GM12878 (cell line): ENCODE measurements around the gene ZNF366. TPM values are rescaled to one million over a fixed set of nuclear protein-coding genes. Genes with fewer than 3 reads are reported as not detected.

ENCODE experiments used
- ATAC-seq: fragments of 200-7000 bp; cut with Tn5 transposase; 3 replicates; pipeline ENCODE4 v1.9.1; 2020; ENCODE audit warnings: mild to moderate bottlenecking, moderate library complexity
- BruUV-seq: library from RNA; stranded (reverse); fragments of 400-500 nt; replicated peaks from 2 replicates; lab custom pipeline; 2021; lab: Mats Ljungman, UMichigan
- CTCF ChIA-PET: fragments of 300-600 bp; sonication (Branson Sonifier 250); formaldehyde crosslinking; extraction: SDS; loops from one replicate; lab custom pipeline; 2021; ENCODE audit warnings: inconsistent platforms; lab: Yijun Ruan, JAX
- POLR2A ChIA-PET: fragments of 350-600 bp; formaldehyde crosslinking; extraction: SDS; loops from one replicate; lab custom pipeline; 2021; ENCODE audit warnings: inconsistent platforms; lab: Charles Lee
- RAD21 ChIA-PET: fragments of 300-600 bp; sonication (Branson Sonifier 250); formaldehyde crosslinking; loops from one replicate; lab custom pipeline; 2023; ENCODE audit warnings: antibody characterized with exemption; ENCODE audit not compliant: unreplicated experiment; lab: Charles Lee
- SMC1A ChIA-PET: fragments of 300-600 bp; sonication (Branson Sonifier 250); formaldehyde crosslinking; loops from one replicate; lab custom pipeline; 2023; ENCODE audit not compliant: unreplicated experiment, uncharacterized antibody; lab: Charles Lee
- DNase-seq: peaks from one replicate; pipeline ENCODE4 v3.0.0-alpha.2; 2011; ENCODE audit warnings: low read depth, low spot score
- FAIRE-seq: peaks from 3 replicates; lab custom pipeline; 2011; peaks lifted over from hg19 to GRCh38; lab: Jason Lieb, UNC
- H2AFZ ChIP-seq: 2 replicates; pipeline ENCODE4 v1.6.0; 2011; ENCODE audit warnings: low read depth, low read length, control low read depth; ENCODE audit not compliant: control insufficient read depth
- H3K27ac ChIP-seq: 2 replicates; pipeline ENCODE4 v1.5.1; 2011; ENCODE audit warnings: control low read depth; ENCODE audit not compliant: control insufficient read depth, insufficient read depth
- H3K27me3 ChIP-seq, 2 experiments: replicated peaks in 1 of 2; 2 replicates each; pipeline versions ENCODE4 v1.6.0 to v1.6.1; 2011; ENCODE audit warnings: low read length in 1 of 2; ENCODE audit not compliant: control insufficient read depth in 2 of 2, insufficient read depth in 2 of 2
- H3K36me3 ChIP-seq, 2 experiments: 2 replicates each; pipeline ENCODE4 v1.5.1; 2011; ENCODE audit warnings: low read length in 1 of 2; ENCODE audit not compliant: control insufficient read depth in 2 of 2, insufficient read depth in 2 of 2
- H3K4me1 ChIP-seq: 2 replicates; pipeline ENCODE4 v1.6.1; 2011; ENCODE audit warnings: mild to moderate bottlenecking, low read length, moderate library complexity, mixed read lengths; ENCODE audit not compliant: control insufficient read depth, insufficient read depth
- H3K4me2 ChIP-seq: 2 replicates; pipeline ENCODE4 v1.6.0; 2011; ENCODE audit warnings: control low read depth; ENCODE audit not compliant: control insufficient read depth, insufficient read depth
- H3K4me3 ChIP-seq: fragments of 200-600 bp; sonication (generic); 2 replicates; pipeline ENCODE4 v1.5.1; 2016
- H3K79me2 ChIP-seq: 2 replicates; pipeline ENCODE4 v1.6.0; 2011; ENCODE audit warnings: low read length; ENCODE audit not compliant: control insufficient read depth, insufficient read depth
- H3K9ac ChIP-seq: 2 replicates; pipeline ENCODE4 v1.8.0; 2011; ENCODE audit warnings: low read length, control low read depth, mixed read lengths; ENCODE audit not compliant: control insufficient read depth, insufficient read depth
- H3K9me3 ChIP-seq: replicated peaks from 3 replicates; pipeline ENCODE4 v1.5.1; 2011; ENCODE audit warnings: mild to moderate bottlenecking, low read length; ENCODE audit not compliant: control insufficient read depth, insufficient read depth
- H4K20me1 ChIP-seq: 2 replicates; pipeline ENCODE4 v1.6.0; 2011; ENCODE audit not compliant: control insufficient read depth, insufficient read depth
- MEF2A ChIP-seq: IDR thresholded peaks from 2 replicates; pipeline ENCODE4 v1.6.1; 2011; ENCODE audit warnings: low read depth, mild to moderate bottlenecking, low read length, moderate library complexity; ENCODE audit not compliant: insufficient read depth
- NR2C1 ChIP-seq: fragments of 450-650 bp; IDR thresholded peaks from 2 replicates; pipeline ENCODE4 v1.6.1; 2017; ENCODE audit warnings: antibody characterized with exemption, mild to moderate bottlenecking, moderate library complexity
- RBBP5 ChIP-seq: fragments of 200-600 bp; sonication (generic); conservative IDR thresholded peaks from 2 replicates; pipeline ENCODE4 v1.6.1; 2016
- STAT1 ChIP-seq: fragments of 450-650 bp; conservative IDR thresholded peaks from 2 replicates; pipeline ENCODE4 v1.6.1; 2014; ENCODE audit warnings: antibody characterized with exemption, mild to moderate bottlenecking
- TBL1XR1 ChIP-seq: IDR thresholded peaks from 2 replicates; pipeline ENCODE4 v1.6.1; 2012; ENCODE audit warnings: low read depth, low read length, improper control_type of control experiment
- ZNF384 ChIP-seq: IDR thresholded peaks from 2 replicates; pipeline ENCODE4 v1.6.1; 2012; ENCODE audit warnings: low read depth, mild to moderate bottlenecking, low read length, improper control_type of control experiment, borderline replicate concordance
- WGBS: methylation state at CpG from one replicate; pipeline ENCODE4 v1.1.6; 2016; ENCODE audit warnings: low lambda C conversion rate; ENCODE audit not compliant: insufficient replicate concordance, insufficient coverage; ENCODE audit errors: missing lambda C conversion rate; 5-methylcytosine and 5-hydroxymethylcytosine counted together
- in situ Hi-C: fragments of 300-500 bp; cut with MboI; formaldehyde crosslinking; loops from 9 replicates; pipeline ENCODE4 v1.14.3; 2018; ENCODE audit warnings: mixed read lengths
- intact Hi-C: fragments of 100-400 bp; cut with micrococcal nuclease; formaldehyde crosslinking; loops from one replicate; pipeline ENCODE4 v1.14.2; 2022; ENCODE audit not compliant: unreplicated experiment
- polyA plus RNA-seq, 11 experiments: library from polyadenylated mRNA; depleted of rRNA in 4 of 11; unstranded in 6 of 11; stranded (reverse) in 5 of 11; fragments of >200 nt; fragmentation: Nextera tagmentation in 4 of 11; fragmentation: Illumina TruSeq in 1 of 11; extraction: Ambion mirVana in 4 of 11; extraction: Trizol in 1 of 11; gene quantifications; 1 replicate in 1 of 11; 2 replicates in 10 of 11; pipeline versions ENCODE4 v1.2.1 to v1.2.3, GENCODE V29; 2011 to 2016; ENCODE audit warnings: inconsistent platforms in 2 of 11, missing spikeins in 2 of 11, low read depth in 1 of 11
- total RNA-seq, 4 experiments: library from RNA; depleted of rRNA in 3 of 4; stranded (reverse); fragments of >200 nt in 3 of 4; fragmentation: Illumina TruSeq in 1 of 4; extraction: Trizol in 1 of 4; gene quantifications; 2 replicates each; pipeline versions ENCODE4 v1.2.1 to v1.2.3, GENCODE V29; 2013 to 2021

ZNF366 gene
- total and polyA plus RNA-seq, 10 of the 15 experiments (the other 5 are each of a cell fraction or from before 2014, with no cell fraction given) = 0.01 to 0.18 (median 0.04) TPM; not detected in 6

GRCh38 chr5:72465066-72465465 is 42.1 kb downstream of the ZNF366 start:
- Histone ChIP-seq H3K27me3 (no peaks in the 10 kb centered on the region), H3K4me3 (peak overlapping the region; percentile 38), H3K9me3 (no peaks in the 10 kb centered on the region), H3K9ac (peak overlapping the region; percentile 61), H3K79me2 (no peaks in the 10 kb centered on the region), H3K36me3 (no peaks in the 10 kb centered on the region; a peak in 1 of 4 replicates), H3K27ac (peak overlapping the region; percentile 98), H3K4me2 (peak overlapping the region; percentile 87), H4K20me1 (no peaks in the 10 kb centered on the region), H3K4me1 (peaks cover 41% of the 10 kb centered on the region), H2AFZ (peak overlapping the region; percentile 3; the same call in 1 of the 2 replicates)
- ChIA-PET CTCF (interaction anchor here (0.6 to 5.3 kb wide), 6 partner anchors 8 to 59 kb away, joined by 3 to 24 read pairs (median 3); no protein-coding TSS in a partner anchor), SMC1A (interaction anchor here (0.7 to 8.3 kb wide), 12 partner anchors 11 to 464 kb away, joined by 3 to 141 read pairs (median 9); partner anchors contain the start of gene ZNF366), POLR2A (interaction anchor here (1.1 to 5.6 kb wide), 4 partner anchors 11 to 43 kb away, joined by 3 to 36 read pairs (median 16); no protein-coding TSS in a partner anchor), RAD21 (interaction anchor here (0.7 to 6.9 kb wide), 13 partner anchors 9 to 99 kb away, joined by 3 to 38 read pairs (median 6); partner anchors contain the start of gene ZNF366)
- ATAC-seq = peak; percentile 44
- TF ChIP-seq MEF2A (0 out of 2 replicates have a peak, but pooled peaks have one; percentile 39), STAT1 (no peak)
- intact Hi-C loops = loop anchor here (1.0 to 5.0 kb wide), 7 partner anchors 9 to 119 kb away; partner anchors contain the start of gene ZNF366
- no peak for FAIRE-seq
- BruUV-seq = no TSS peak
- WGBS = 3% methylated on average over 2 of the region's 2 CpGs
- in situ Hi-C loops = no loop called here
- peak; percentile 47 for DNase-seq

DNA sequence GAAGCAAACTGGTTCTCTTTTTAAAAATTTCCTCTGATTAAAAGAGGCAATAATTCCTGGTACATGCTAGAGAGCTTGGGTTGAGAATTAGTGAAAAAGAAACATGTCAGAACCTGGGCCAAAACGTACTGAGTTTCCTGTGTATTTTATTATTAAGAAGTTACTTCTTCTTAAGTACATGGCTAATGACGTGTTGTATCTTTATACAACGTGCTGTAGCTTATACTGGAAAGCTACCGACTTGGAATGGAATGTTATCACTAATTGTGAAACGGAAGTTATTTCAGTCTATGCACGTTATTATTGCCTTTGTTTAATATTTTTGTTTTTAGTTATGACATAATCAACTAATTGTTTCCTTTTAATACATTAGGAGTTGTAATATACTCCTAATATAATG is 43.1 kb downstream of the ZNF366 start:
- CTCF ChIA-PET = interaction anchor here (1.2 to 3.5 kb wide), 8 partner anchors 8 to 147 kb away, joined by 3 to 15 read pairs (median 6); no protein-coding TSS in a partner anchor
- TF ChIP-seq ZNF384 = no peak
- no peak for TF ChIP-seq TBL1XR1
- TF ChIP-seq MEF2A = no peak
- no peak for TF ChIP-seq RBBP5
- TF ChIP-seq NR2C1 = no peak
- Histone ChIP-seq H3K9ac (no peak overlapping the region), H3K4me1 (peaks cover 51% of the 10 kb centered on the region), H3K27me3 (no peaks in the 10 kb centered on the region), H3K4me3 (no peak overlapping the region), H4K20me1 (no peaks in the 10 kb centered on the region), H3K27ac (no peak overlapping the region), H3K4me2 (no peak overlapping the region), H3K79me2 (no peaks in the 10 kb centered on the region), H2AFZ (no peak overlapping the region), H3K9me3 (no peaks in the 10 kb centered on the region), H3K36me3 (no peaks in the 10 kb centered on the region; a peak in 1 of 4 replicates)
- intact Hi-C loops = no loop called here
- no peak for DNase-seq
- SMC1A ChIA-PET = interaction anchor here (0.8 to 8.3 kb wide), 12 partner anchors 11 to 142 kb away, joined by 3 to 141 read pairs (median 4); partner anchors contain the start of gene ZNF366
- 73% methylated on average over 6 of the region's 6 CpGs for WGBS
- ATAC-seq = no peak
- FAIRE-seq = no peak
- in situ Hi-C loops = no loop called here
- RAD21 ChIA-PET = interaction anchor here (0.8 to 6.9 kb wide), 5 partner anchors 12 to 70 kb away, joined by 3 to 38 read pairs (median 9); no protein-coding TSS in a partner anchor
- POLR2A ChIA-PET = interaction anchor here (1.0 to 5.6 kb wide), 3 partner anchors 8 to 55 kb away, joined by 3 to 36 read pairs (median 14); no protein-coding TSS in a partner anchor
- BruUV-seq = no TSS peak
